GM23248 (cell line): Measurements from ENCODE around the gene KHSRP. TPM values are rescaled to one million over a fixed set of nuclear protein-coding genes. Genes with fewer than 3 reads are reported as not detected.

Experiments
- DNase-seq: peaks from one replicate; pipeline ENCODE4 v3.0.0-alpha.2; 2015
- H2AFZ ChIP-seq: fragments of 200-600 bp; sonication (generic); 2 replicates; pipeline ENCODE4 v1.6.1; 2016; ENCODE audit warnings: antibody characterized with exemption
- H3F3A ChIP-seq: fragments of 200-600 bp; sonication (generic); 2 replicates; pipeline ENCODE4 v1.6.1; 2016; ENCODE audit warnings: mild to moderate bottlenecking, antibody characterized with exemption, mixed run types; ENCODE audit not compliant: insufficient read depth
- H3K27ac ChIP-seq: fragments of 200-600 bp; sonication (generic); 2 replicates; pipeline ENCODE4 v1.5.1; 2016; ENCODE audit warnings: mild to moderate bottlenecking
- H3K27me3 ChIP-seq: fragments of 200-600 bp; sonication (generic); replicated peaks from 2 replicates; pipeline ENCODE4 v1.6.1; 2016; ENCODE audit warnings: mild to moderate bottlenecking; ENCODE audit not compliant: insufficient read depth
- H3K36me3 ChIP-seq: fragments of 200-600 bp; sonication (generic); 2 replicates; pipeline ENCODE4 v1.6.1; 2016; ENCODE audit warnings: low read depth, mild to moderate bottlenecking
- H3K4me1 ChIP-seq: fragments of 200-600 bp; sonication (generic); 2 replicates; pipeline ENCODE4 v1.6.1; 2016; ENCODE audit warnings: mild to moderate bottlenecking; ENCODE audit not compliant: insufficient read depth
- H3K4me2 ChIP-seq: fragments of 200-600 bp; sonication (generic); one replicate; pipeline ENCODE4 v1.6.1; 2016; ENCODE audit warnings: mild to moderate bottlenecking; ENCODE audit not compliant: unreplicated experiment
- H3K4me3 ChIP-seq: fragments of 200-600 bp; sonication (generic); 2 replicates; pipeline ENCODE4 v1.5.1; 2016; ENCODE audit warnings: mild to moderate bottlenecking
- H3K79me2 ChIP-seq: fragments of 200-600 bp; sonication (generic); 2 replicates; pipeline ENCODE4 v1.6.1; 2016; ENCODE audit warnings: mild to moderate bottlenecking; ENCODE audit not compliant: insufficient read depth
- H3K9ac ChIP-seq: fragments of 200-600 bp; sonication (generic); 2 replicates; pipeline ENCODE4 v1.6.1; 2016; ENCODE audit warnings: mild to moderate bottlenecking
- H3K9me2 ChIP-seq: fragments of 200-600 bp; sonication (generic); 2 replicates; pipeline ENCODE4 v1.6.1; 2016; ENCODE audit warnings: mixed run types, mild to moderate bottlenecking, moderate library complexity; ENCODE audit not compliant: insufficient read depth
- H3K9me3 ChIP-seq: fragments of 200-600 bp; sonication (generic); one replicate; pipeline ENCODE4 v1.6.1; 2017; ENCODE audit warnings: low read depth
- H4K20me1 ChIP-seq: fragments of 200-600 bp; sonication (generic); 2 replicates; pipeline ENCODE4 v1.6.0; 2016; ENCODE audit not compliant: insufficient read depth
- EZH2 ChIP-seq: fragments of 200-600 bp; sonication (generic); IDR thresholded peaks from 2 replicates; pipeline ENCODE4 v1.6.1; 2018; ENCODE audit warnings: antibody characterized with exemption, mild to moderate bottlenecking; ENCODE audit not compliant: insufficient read depth, poor library complexity, severe bottlenecking
- EZH2phosphoT487 ChIP-seq: fragments of 200-600 bp; sonication (generic); IDR thresholded peaks from 2 replicates; pipeline ENCODE4 v1.6.1; 2018; ENCODE audit warnings: antibody characterized with exemption, moderate library complexity, mild to moderate bottlenecking, low read depth; ENCODE audit not compliant: insufficient read depth
- WGBS, 2 experiments: methylation state at CpG; one replicate each; pipeline ENCODE4 v1.1.6; 2015 to 2017; ENCODE audit warnings: low lambda C conversion rate in 2 of 2, low coverage in 1 of 2; ENCODE audit errors: missing lambda C conversion rate in 2 of 2; 5-methylcytosine and 5-hydroxymethylcytosine counted together
- in situ Hi-C: fragments of 300-500 bp; cut with MboI; formaldehyde crosslinking; loops from 2 replicates; pipeline ENCODE4 v1.15.0; 2020
- microRNA-seq: library from miRNA; unstranded; fragments of <30 nt; microRNA quantifications from one replicate; pipeline ENCODE4, GENCODE V29; 2016; ENCODE audit warnings: borderline number of aligned reads
- polyA plus RNA-seq: library from polyadenylated mRNA; unstranded; fragments of >200 nt; fragmentation: Nextera tagmentation; extraction: Ambion mirVana; gene quantifications from 2 replicates; pipeline ENCODE4 v1.2.1, GENCODE V29; 2016
- small RNA-seq: library from RNA; depleted of rRNA; stranded (forward); fragments of <200 nt; gene quantifications from one replicate; pipeline ENCODE3, GENCODE V24; 2014; ENCODE audit warnings: low read depth, low replicate concordance
- total RNA-seq: library from RNA; depleted of rRNA; stranded (reverse); fragments of >200 nt; shearing (Covaris generic); gene quantifications from 2 replicates; pipeline ENCODE4 v1.2.3, GENCODE V29; 2014; rRNA removed

Gene KHSRP
- total and polyA plus RNA-seq, 2 experiments from 2014 or later = 17.3 to 61.6 TPM

DNA sequence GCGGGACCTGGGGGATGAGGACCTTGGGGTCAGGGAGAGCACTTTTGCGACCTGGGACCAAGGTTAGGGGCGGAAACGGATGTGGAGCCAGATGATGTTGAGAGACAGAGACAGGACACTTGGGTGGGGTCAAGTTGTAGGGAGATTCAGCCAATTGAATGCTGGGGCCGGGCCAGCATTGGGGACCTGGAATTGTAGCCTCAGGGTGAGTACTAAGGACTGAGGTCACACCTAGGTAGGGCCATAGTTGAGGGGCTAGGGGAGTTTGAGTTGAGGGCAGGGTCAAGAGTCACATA is 50.9 kb downstream of the KHSRP start:
- Histone ChIP-seq H4K20me1 (no peaks in the 10 kb centered on the region), H3K9me3 (no peaks in the 10 kb centered on the region), H2AFZ (peak overlapping the region; percentile 58), H3K4me2 (peak overlapping the region; percentile 58), H3K27me3 (no peaks in the 10 kb centered on the region), H3K9ac (peak overlapping the region; percentile 75), H3K27ac (peak overlapping the region; percentile 56), H3K36me3 (no peaks in the 10 kb centered on the region), H3F3A (peaks cover 29% of the 10 kb centered on the region; the same call in 1 of the 2 replicates), H3K4me1 (peaks cover 10% of the 10 kb centered on the region), H3K9me2 (no peaks in the 10 kb centered on the region), H3K4me3 (peak overlapping the region; percentile 67), H3K79me2 (no peaks in the 10 kb centered on the region)
- no peak for DNase-seq
- no peak for TF ChIP-seq EZH2phosphoT487
- TF ChIP-seq EZH2 = no peak
- in situ Hi-C loops = no loop called here
- 21 to 33% methylated on average over 3 to 5 of the region's 5 CpGs for WGBS, 2 experiments

DNA sequence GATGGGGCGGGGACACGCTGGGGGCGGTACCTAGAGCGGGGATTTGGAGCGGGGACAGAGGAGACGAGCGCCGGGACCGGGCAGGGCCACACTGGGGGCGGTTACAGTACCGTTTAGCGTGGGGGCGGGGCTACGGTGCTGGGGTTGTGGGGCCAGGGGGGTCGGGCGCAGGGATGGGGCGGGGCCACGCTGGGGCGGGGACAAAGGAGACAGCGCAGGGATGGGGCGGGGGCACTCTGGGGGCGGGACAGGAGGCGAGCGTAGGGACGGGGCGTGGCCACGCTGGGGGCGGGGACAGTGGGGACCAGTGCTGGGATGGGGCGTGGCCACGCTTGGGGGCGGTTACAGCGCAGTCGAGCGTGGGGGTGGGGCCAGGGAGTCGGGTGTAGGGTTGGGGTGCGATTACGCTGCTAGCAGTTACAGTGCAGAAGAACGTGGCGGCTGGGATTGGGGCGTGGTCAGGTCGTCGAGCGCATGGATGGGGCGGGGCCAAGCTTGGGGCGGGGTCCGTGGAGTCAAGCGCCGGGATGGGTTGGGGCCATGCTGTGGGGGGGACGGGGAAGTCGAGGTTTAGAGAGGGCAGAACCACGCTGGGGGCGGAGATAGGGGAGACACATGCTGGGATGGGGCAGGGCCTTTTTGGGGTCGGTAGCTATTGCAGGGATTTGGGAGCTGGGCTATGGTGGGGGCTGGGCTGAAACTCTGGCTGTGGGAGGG is 51.4 kb downstream of the KHSRP start:
- Histone ChIP-seq H4K20me1 (no peaks in the 10 kb centered on the region), H3K27me3 (no peaks in the 10 kb centered on the region), H3K36me3 (no peaks in the 10 kb centered on the region), H3K79me2 (no peaks in the 10 kb centered on the region), H3K9me3 (no peaks in the 10 kb centered on the region), H3K4me2 (peak overlapping the region; percentile 87), H3F3A (0 out of 2 replicates have a peak, but pooled peaks cover 24% of the 10 kb centered on the region), H3K9ac (peak overlapping the region; percentile 98), H3K4me1 (peaks cover 10% of the 10 kb centered on the region), H3K4me3 (peak overlapping the region; percentile 94), H3K27ac (peak overlapping the region; percentile 98), H3K9me2 (no peaks in the 10 kb centered on the region), H2AFZ (peak overlapping the region; percentile 91)
- DNase-seq = peak; percentile 99
- no peak for TF ChIP-seq EZH2phosphoT487
- no peak for TF ChIP-seq EZH2
- WGBS, 2 experiments = 0 to 1% methylated on average over 16 to 51 of the region's 53 CpGs
- in situ Hi-C loops = no loop called here

GRCh38 chr19:6372594-6373095 is 52.0 kb downstream of the KHSRP start, which contains the start of gene ALKBH7:
Gene ALKBH7, plus strand, starts transcription at chr19:6372794. Its CDS starts 27 bp downstream, at chr19:6372821.
- Histone ChIP-seq H3K9me2 (no peaks in the 10 kb centered on the region), H3K4me2 (peak within 1 kb of the TSS; percentile 91), H3K9me3 (no peaks in the 10 kb centered on the region), H3F3A (0 out of 2 replicates have a peak, but pooled peaks cover 23% of the 10 kb centered on the region), H3K27me3 (no peaks in the 10 kb centered on the region), H2AFZ (peak within 1 kb of the TSS; percentile 91), H3K79me2 (no peaks in the 10 kb centered on the region), H4K20me1 (no peaks in the 10 kb centered on the region), H3K9ac (peak within 1 kb of the TSS; percentile 98), H3K4me3 (peak within 1 kb of the TSS; percentile 94), H3K36me3 (0 out of 2 replicates have a peak, but pooled peaks cover 2% of the 10 kb centered on the region), H3K4me1 (peaks cover 10% of the 10 kb centered on the region), H3K27ac (peak within 1 kb of the TSS; percentile 98)
- TF ChIP-seq EZH2 = no peak
- in situ Hi-C loops = no loop called here
- 0 to 1% methylated on average over 35 to 46 of the region's 47 CpGs for WGBS, 2 experiments
- peak; percentile 100 for DNase-seq

DNA sequence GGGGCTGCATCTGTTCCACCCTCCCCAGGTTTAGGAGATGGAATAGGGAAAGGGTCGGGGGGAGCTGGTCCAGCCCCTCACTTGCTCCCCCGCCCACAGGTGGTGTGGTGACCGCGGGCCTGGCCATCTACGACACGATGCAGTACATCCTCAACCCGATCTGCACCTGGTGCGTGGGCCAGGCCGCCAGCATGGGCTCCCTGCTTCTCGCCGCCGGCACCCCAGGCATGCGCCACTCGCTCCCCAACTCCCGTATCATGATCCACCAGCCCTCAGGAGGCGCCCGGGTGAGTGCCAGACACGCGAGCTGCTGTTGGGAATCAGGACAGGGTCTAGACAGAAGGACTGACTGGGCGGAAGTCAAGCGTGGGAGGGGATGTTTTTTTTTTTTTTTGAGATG is 60.3 kb downstream of the KHSRP start:
- in situ Hi-C loops = no loop called here
- 93 to 95% methylated on average over 20 to 21 of the region's 21 CpGs for WGBS, 2 experiments
- Histone ChIP-seq H3K4me3 (no peak overlapping the region), H3K9me3 (no peaks in the 10 kb centered on the region), H4K20me1 (no peaks in the 10 kb centered on the region), H3F3A (0 out of 2 replicates have a peak, but pooled peaks cover 5% of the 10 kb centered on the region), H2AFZ (no peak overlapping the region), H3K9ac (no peak overlapping the region), H3K4me1 (no peaks in the 10 kb centered on the region), H3K36me3 (peaks cover 12% of the 10 kb centered on the region; the same call in 1 of the 2 replicates), H3K27me3 (no peaks in the 10 kb centered on the region), H3K79me2 (peaks cover 26% of the 10 kb centered on the region), H3K9me2 (no peaks in the 10 kb centered on the region), H3K27ac (no peak overlapping the region), H3K4me2 (no peak overlapping the region)
- no peak for DNase-seq
- TF ChIP-seq EZH2phosphoT487 (no peak), EZH2 (no peak)

Small RNAs within 50 kb of the gene (microRNA-seq; reads per million reads assigned to microRNA genes)
- gene MIR3940 (13.8 reads per million, percentile 21 among the genes with 10 or more reads in this experiment), gene MIR6790 (not detected), gene MIR6885 (not detected)

Small RNAs within 50 kb of the gene (small RNA-seq; reads per million reads assigned to genes)
- gene MIR6790 (not detected), gene MIR6885 (not detected)

Other genes starting within 250 kb of the KHSRP start
- 17.3 and 19.1 TPM in 2 replicates for gene MLLT1, start 144.8 kb downstream of the KHSRP start, total RNA-seq
- 13.3 and 14.3 TPM in 2 replicates for gene MLLT1, start 144.8 kb downstream of the KHSRP start, polyA plus RNA-seq
- 0.22 and 1.0 TPM in 2 replicates for gene ACER1, start 91.2 kb downstream of the KHSRP start, total RNA-seq
- 0.16 TPM in 1 of 2 replicates, not detected in the other for gene ACER1, start 91.2 kb downstream of the KHSRP start, polyA plus RNA-seq
- 87.1 and 99.8 TPM in 2 replicates for gene CLPP, start 63.3 kb downstream of the KHSRP start, total RNA-seq
- 96.0 and 101 TPM in 2 replicates for gene CLPP, start 63.3 kb downstream of the KHSRP start, polyA plus RNA-seq
- gene ALKBH7, start 52.0 kb downstream of the KHSRP start, total RNA-seq = 20.2 and 48.5 TPM in 2 replicates
- 72.4 and 79.8 TPM in 2 replicates for gene ALKBH7, start 52.0 kb downstream of the KHSRP start, polyA plus RNA-seq
- gene PSPN, start 48.9 kb downstream of the KHSRP start, total RNA-seq = 0.22 and 0.89 TPM in 2 replicates
- gene PSPN, start 48.9 kb downstream of the KHSRP start, polyA plus RNA-seq = 0.72 and 0.75 TPM in 2 replicates
- 43.3 and 48.7 TPM in 2 replicates for gene GTF2F1, start 31.6 kb downstream of the KHSRP start, total RNA-seq
- gene GTF2F1, start 31.6 kb downstream of the KHSRP start, polyA plus RNA-seq = 41.2 and 44.0 TPM in 2 replicates
- not detected in 2 replicates for gene SLC25A41, start 9.0 kb upstream of the KHSRP start, total RNA-seq
- not detected in 2 replicates for gene SLC25A41, start 9.0 kb upstream of the KHSRP start, polyA plus RNA-seq
- 33.2 and 43.3 TPM in 2 replicates for gene SLC25A23, start 35.0 kb upstream of the KHSRP start, total RNA-seq
- gene SLC25A23, start 35.0 kb upstream of the KHSRP start, polyA plus RNA-seq = 12.5 and 13.7 TPM in 2 replicates
- not detected in 2 replicates for gene CRB3, start 39.5 kb upstream of the KHSRP start, total RNA-seq
- not detected in 2 replicates for gene CRB3, start 39.5 kb upstream of the KHSRP start, polyA plus RNA-seq
- not detected in 2 replicates for gene DENND1C, start 57.0 kb upstream of the KHSRP start, total RNA-seq
- gene DENND1C, start 57.0 kb upstream of the KHSRP start, polyA plus RNA-seq = not detected in 2 replicates
- gene TUBB4A, start 77.5 kb upstream of the KHSRP start, total RNA-seq = not detected in 2 replicates
- gene TUBB4A, start 77.5 kb upstream of the KHSRP start, polyA plus RNA-seq = not detected in 2 replicates
- gene TNFSF9, start 106.2 kb upstream of the KHSRP start, total RNA-seq = 0.22 and 1.1 TPM in 2 replicates
- 0.29 and 0.58 TPM in 2 replicates for gene TNFSF9, start 106.2 kb upstream of the KHSRP start, polyA plus RNA-seq
- not detected in 2 replicates for gene CD70, start 166.3 kb upstream of the KHSRP start, total RNA-seq
- gene CD70, start 166.3 kb upstream of the KHSRP start, polyA plus RNA-seq = 0.20 and 0.49 TPM in 2 replicates
- not detected in 2 replicates for gene TNFSF14, start 245.3 kb upstream of the KHSRP start, total RNA-seq
- not detected in 2 replicates for gene TNFSF14, start 245.3 kb upstream of the KHSRP start, polyA plus RNA-seq